Muscle of back (tissue), 11 donors: ENCODE data around the gene LRRC25. TPM values are rescaled to one million over a fixed set of nuclear protein-coding genes. Genes with fewer than 3 reads are reported as not detected.
A peak's percentile ranks its signal among the peaks of the same experiment; 100 is the strongest.
"Not testable (repeated sequence)": the region's sequence is repeated elsewhere in the genome, so short reads cannot be mapped to it uniquely, and the experiment has no call there.

ENCODE experiments used
- DNase-seq, 3 donors: peaks; one replicate each; pipeline versions ENCODE4 v3.0.0 to v3.0.0-alpha.2; 2013
- polyA plus RNA-seq, 10 donors: library from polyadenylated mRNA; unstranded; fragments of 120-200 nt; gene quantifications; one replicate each; pipeline ENCODE4 v1.2.1, GENCODE V29; 2013; ENCODE audit not compliant: insufficient read length in 10 of 10

LRRC25 gene
- polyA plus RNA-seq, 10 donors: 1.0 to 2.5 (median 1.5) TPM

DNA sequence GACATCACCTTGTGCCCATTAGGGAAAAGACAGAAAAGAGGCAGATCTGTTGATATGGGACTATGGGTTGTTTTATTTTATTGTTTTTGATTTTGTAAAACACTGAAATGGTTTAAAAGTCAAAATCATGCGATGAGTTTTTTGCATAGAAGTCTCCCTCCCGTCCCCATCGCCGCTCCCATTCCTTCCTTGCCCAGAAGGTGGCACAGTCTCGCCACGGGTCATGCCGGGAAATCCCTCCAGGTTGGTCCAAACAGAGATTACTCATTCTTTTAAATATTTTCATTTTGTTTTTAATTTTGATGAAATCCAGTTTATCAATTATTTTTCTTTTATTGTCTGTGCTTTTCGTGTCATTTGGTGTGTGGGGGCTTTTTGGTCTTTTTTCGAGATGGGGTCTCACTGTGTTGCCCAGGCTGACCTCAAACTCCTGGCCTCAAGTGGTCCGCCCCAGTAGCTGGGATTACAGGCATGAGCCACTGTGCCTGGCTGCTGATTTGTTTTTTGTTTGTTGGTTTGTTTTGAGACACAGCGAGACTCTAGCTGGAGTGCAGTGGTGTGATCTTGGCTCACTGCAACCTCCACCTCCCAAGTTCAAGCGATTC lies 47.8 kb downstream of the LRRC25 start:
- DNase-seq: peak in 1 of 3 donors; percentile 47

- not testable (repeated sequence) for DNase-seq
Observed at GRCh38 chr19:18348818-18349339, 48.5 kb downstream of the LRRC25 start.

- DNase-seq: no peak
Observed at GRCh38 chr19:18348171-18348570, 49.3 kb downstream of the LRRC25 start.

GRCh38 chr19:18346091-18346490 lies 51.3 kb downstream of the LRRC25 start:
- no peak for DNase-seq

DNA sequence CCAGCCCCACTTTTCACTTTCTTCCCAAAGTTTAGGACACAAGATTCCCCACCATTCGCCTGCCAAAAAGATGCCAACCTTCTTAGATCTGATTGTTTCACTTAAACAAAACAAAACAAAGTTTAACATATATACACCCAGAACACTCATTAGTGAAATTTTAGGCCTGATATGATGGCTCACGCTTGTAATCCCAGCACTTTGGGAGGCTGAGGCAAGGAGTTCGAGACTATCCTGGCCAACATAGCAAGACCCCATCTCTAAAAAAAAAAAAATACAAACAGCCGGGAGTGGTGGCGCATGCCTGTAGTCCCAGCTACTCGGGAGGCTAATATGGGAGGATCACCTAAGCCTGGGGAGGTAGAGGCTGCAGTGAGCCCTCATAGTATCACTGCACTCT lies 52.1 kb downstream of the LRRC25 start:
- no peak for DNase-seq

DNA sequence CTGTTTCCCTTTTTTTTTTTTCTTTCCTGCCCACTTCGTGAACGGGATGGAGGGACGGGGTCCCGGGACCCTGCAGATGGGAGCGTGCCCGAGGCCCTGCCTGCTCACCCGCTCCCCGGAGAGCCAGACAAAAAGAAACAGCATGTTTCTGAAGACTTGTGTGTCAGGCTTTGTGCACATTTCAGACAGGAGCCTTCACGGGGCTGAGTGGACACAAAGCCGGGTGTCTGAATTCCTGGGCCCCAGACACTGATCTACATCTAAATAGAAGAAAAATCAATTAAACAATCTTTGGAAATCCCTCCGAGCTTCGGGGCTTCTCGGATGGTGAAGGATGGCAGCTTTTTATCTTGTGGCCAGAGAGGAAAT lies 52.9 kb downstream of the LRRC25 start:
- DNase-seq: no peak

DNA sequence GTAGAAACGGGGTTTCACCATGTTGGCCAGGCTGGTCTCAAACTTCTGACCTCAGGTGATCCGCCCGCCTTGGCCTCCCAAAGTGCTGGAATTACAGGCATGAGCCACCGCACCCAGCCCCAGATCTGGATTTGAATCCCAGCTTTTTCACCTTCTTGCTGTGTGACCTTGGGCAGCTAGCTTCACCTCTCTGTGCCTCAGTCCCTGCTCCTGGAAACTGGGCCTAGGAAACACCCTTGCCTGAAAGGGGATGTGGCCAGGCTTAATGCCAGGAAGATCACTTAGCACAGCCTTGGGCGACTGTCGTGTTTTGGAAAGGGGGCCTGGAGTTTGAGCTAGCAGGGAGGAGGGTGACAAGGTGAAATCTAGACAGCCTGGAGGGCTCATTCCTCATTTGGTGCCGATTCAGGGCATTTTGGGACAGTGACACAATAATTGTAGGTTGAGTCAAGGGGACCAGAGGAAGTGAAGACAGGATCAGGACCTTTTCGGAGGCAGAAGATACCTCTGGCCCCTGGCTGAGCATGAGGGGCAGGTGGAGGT lies 55.3 kb downstream of the LRRC25 start:
- no peak for DNase-seq

Other genes starting within 250 kb of the LRRC25 start
- 10 to 100 TPM; 35.8 to 49.1 (median 43.4) TPM for gene PIK3R2, start 244.5 kb downstream of the LRRC25 start, polyA plus RNA-seq
- 1 to 10 TPM in 4 of 10 donors, under 1 TPM in 3, not detected in 3; 0.50 to 1.8 (median 1.1) TPM for gene IFI30, start 223.8 kb downstream of the LRRC25 start, polyA plus RNA-seq
- 1 to 10 TPM; 4.3 to 7.6 (median 5.2) TPM for gene MPV17L2, start 204.4 kb downstream of the LRRC25 start, polyA plus RNA-seq
- gene RAB3A, start 193.6 kb downstream of the LRRC25 start, polyA plus RNA-seq: 1 to 10 TPM; 2.4 to 4.3 (median 3.7) TPM
- 1 to 10 TPM in 9 of 10 donors, under 1 TPM in 1; 0.99 to 5.0 (median 2.7) TPM for gene PDE4C, start 171.2 kb downstream of the LRRC25 start, polyA plus RNA-seq
- 1 to 10 TPM; 1.5 to 5.5 (median 3.0) TPM for gene IQCN, start 123.2 kb downstream of the LRRC25 start, polyA plus RNA-seq
- 100 to 1,000 TPM in 7 of 10 donors, 10 to 100 TPM in 3; 78.2 to 184 (median 137) TPM for gene JUND, start 116.0 kb downstream of the LRRC25 start, polyA plus RNA-seq
- gene LSM4, start 74.5 kb downstream of the LRRC25 start, polyA plus RNA-seq: 100 to 1,000 TPM in 1 of 10 donors, 10 to 100 TPM in 9; 65.1 to 100 (median 78.1) TPM
- gene PGPEP1, start 57.0 kb downstream of the LRRC25 start, polyA plus RNA-seq: 10 to 100 TPM in 5 of 10 donors, 1 to 10 TPM in 5; 8.6 to 15.8 (median 10.2) TPM
- 1 to 10 TPM in 3 of 10 donors, under 1 TPM in 7; 0.26 to 1.8 (median 0.84) TPM for gene GDF15, start 11.5 kb downstream of the LRRC25 start, polyA plus RNA-seq
- gene SSBP4, start 21.8 kb upstream of the LRRC25 start, polyA plus RNA-seq: 100 to 1,000 TPM in 3 of 10 donors, 10 to 100 TPM in 7; 65.2 to 124 (median 96.0) TPM
- 100 to 1,000 TPM in 9 of 10 donors, 10 to 100 TPM in 1; 99.2 to 163 (median 127) TPM for gene ISYNA1, start 40.5 kb upstream of the LRRC25 start, polyA plus RNA-seq
- 10 to 100 TPM; 12.2 to 17.7 (median 13.2) TPM for gene ELL, start 124.4 kb upstream of the LRRC25 start, polyA plus RNA-seq
- gene FKBP8, start 146.0 kb upstream of the LRRC25 start, polyA plus RNA-seq: 100 to 1,000 TPM in 8 of 10 donors, 10 to 100 TPM in 2; 80.2 to 170 (median 117) TPM
- 10 to 100 TPM; 53.0 to 83.0 (median 63.7) TPM for gene KXD1, start 160.2 kb upstream of the LRRC25 start, polyA plus RNA-seq
- gene UBA52, start 174.2 kb upstream of the LRRC25 start, polyA plus RNA-seq: 1,000 to 10,000 TPM in 9 of 10 donors, 100 to 1,000 TPM in 1; 951 to 1,390 (median 1,097) TPM
- gene REX1BD, start 191.2 kb upstream of the LRRC25 start, polyA plus RNA-seq: 10 to 100 TPM; 17.4 to 43.2 (median 27.6) TPM
- 10 to 100 TPM in 6 of 10 donors, 1 to 10 TPM in 4; 3.2 to 29.6 (median 10.3) TPM for gene CRLF1, start 209.2 kb upstream of the LRRC25 start, polyA plus RNA-seq
- gene TMEM59L, start 215.2 kb upstream of the LRRC25 start, polyA plus RNA-seq: 10 to 100 TPM in 5 of 10 donors, 1 to 10 TPM in 5; 3.9 to 16.5 (median 10.0) TPM
- gene KLHL26, start 239.4 kb upstream of the LRRC25 start, polyA plus RNA-seq: 1 to 10 TPM; 3.1 to 4.7 (median 3.6) TPM